ENCODE measurements around the gene KIF1B.

KIF1B gene

GRCh38 chr1:10263450-10264082 lies 53.2 kb downstream of the KIF1B start:
- Histone ChIP-seq H3K27ac (no peak overlapping the region), H3K4me1 (peaks cover 0 to 3% (median 0%) of the 10 kb centered on the region in 4 donors), H3K4me3 (no peak overlapping the region), H3K36me3 (peaks cover 34 to 71% (median 47%) of the 10 kb centered on the region in 3 donors), H3K9me3 (no peaks in the 10 kb centered on the region), H3K27me3 (no peaks in the 10 kb centered on the region)
- no peak for TF ChIP-seq CTCF (IDR thresholded peaks at IDR 0.05)
- intact Hi-C loops (cut with DNase I; ENCODE audit: low total_unique reads), result no loop called here
- no peak for DNase-seq

GRCh38 chr1:10265027-10265426 lies 54.7 kb downstream of the KIF1B start:
- intact Hi-C loops (cut with DNase I; ENCODE audit: low total_unique reads), result no loop called here
- Histone ChIP-seq H3K36me3 (peaks cover 41 to 73% (median 54%) of the 10 kb centered on the region in 3 donors), H3K4me1 (no peaks in the 10 kb centered on the region), H3K9me3 (no peaks in the 10 kb centered on the region), H3K27me3 (no peaks in the 10 kb centered on the region), H3K4me3 (no peak overlapping the region), H3K27ac (no peak overlapping the region)
- DNase-seq, result no peak
- no peak for TF ChIP-seq CTCF (IDR thresholded peaks at IDR 0.05)

- Histone ChIP-seq H3K4me1 (no peaks in the 10 kb centered on the region), H3K27ac (no peak overlapping the region), H3K4me3 (no peak overlapping the region), H3K36me3 (peaks cover 33 to 64% (median 45%) of the 10 kb centered on the region in 3 donors), H3K9me3 (no peaks in the 10 kb centered on the region), H3K27me3 (no peaks in the 10 kb centered on the region)
- DNase-seq, result no peak
- intact Hi-C loops (cut with DNase I; ENCODE audit: low total_unique reads), result no loop called here
- TF ChIP-seq CTCF (IDR thresholded peaks at IDR 0.05), result no peak
Observed at GRCh38 chr1:10265900-10266299, 55.5 kb downstream of the KIF1B start.

GRCh38 chr1:10267319-10267718 lies 56.9 kb downstream of the KIF1B start:
- DNase-seq, result no peak
- H3K4me3 ChIP-seq, result no peak overlapping the region
- H3K36me3 ChIP-seq, result peaks cover 36 to 60% (median 40%) of the 10 kb centered on the region in 3 donors
- no peaks in the 10 kb centered on the region for H3K4me1 ChIP-seq
- no peaks in the 10 kb centered on the region for H3K9me3 ChIP-seq
- no peak for TF ChIP-seq CTCF (IDR thresholded peaks at IDR 0.05)
- H3K27ac ChIP-seq, result no peak overlapping the region
- H3K27me3 ChIP-seq, result no peaks in the 10 kb centered on the region
- intact Hi-C loops (cut with DNase I; ENCODE audit: low total_unique reads), result no loop called here

- no peaks in the 10 kb centered on the region for H3K4me1 ChIP-seq
- TF ChIP-seq CTCF (IDR thresholded peaks at IDR 0.05), result no peak
- no peaks in the 10 kb centered on the region for H3K9me3 ChIP-seq
- no peaks in the 10 kb centered on the region for H3K27me3 ChIP-seq
- no peak overlapping the region for H3K4me3 ChIP-seq
- no peak overlapping the region for H3K27ac ChIP-seq
- intact Hi-C loops (cut with DNase I; ENCODE audit: low total_unique reads), result no loop called here
- peaks cover 36 to 56% (median 38%) of the 10 kb centered on the region in 3 donors for H3K36me3 ChIP-seq
- DNase-seq, result no peak
Observed at GRCh38 chr1:10267921-10268320, 57.6 kb downstream of the KIF1B start.

GRCh38 chr1:10271090-10271489 lies 60.7 kb downstream of the KIF1B start:
- H3K36me3 ChIP-seq, result peaks cover 25 to 48% (median 41%) of the 10 kb centered on the region in 3 donors

More at GRCh38 chr1:10271090-10271489, 60.7 kb downstream of the KIF1B start:
- no peaks in the 10 kb centered on the region for H3K27me3 ChIP-seq
- no peaks in the 10 kb centered on the region for H3K9me3 ChIP-seq
- H3K4me3 ChIP-seq, result no peak overlapping the region
- DNase-seq, result no peak
- H3K4me1 ChIP-seq, result no peaks in the 10 kb centered on the region
- intact Hi-C loops (cut with DNase I; ENCODE audit: low total_unique reads), result no loop called here
- no peak overlapping the region for H3K27ac ChIP-seq
- TF ChIP-seq CTCF (IDR thresholded peaks at IDR 0.05), result no peak
